PC-9 (cell line): ENCODE results near the gene HDAC7. TPM values are rescaled to one million over a fixed set of nuclear protein-coding genes. Genes with fewer than 3 reads are reported as not detected.

Experiments used
- BruUV-seq: library from RNA; stranded (reverse); fragments of 400-500 nt; replicated peaks from 2 replicates; lab custom pipeline; 2021; lab: Mats Ljungman, UMichigan
- CTCF ChIA-PET: fragments of 300-600 bp; sonication (Branson Sonifier 250); formaldehyde crosslinking; loops from one replicate; lab custom pipeline; 2022; ENCODE audit warnings: antibody characterized with exemption; lab: Charles Lee
- POLR2A ChIA-PET: fragments of 300-600 bp; sonication (Branson Sonifier 250); formaldehyde crosslinking; loops from one replicate; lab custom pipeline; 2022; ENCODE audit warnings: antibody characterized with exemption; ENCODE audit not compliant: unreplicated experiment; lab: Charles Lee
- DNase-seq, 2 experiments: peaks; one replicate each; pipeline versions ENCODE4 v3.0.0 to v3.0.0-alpha.2; 2015 to 2022; ENCODE audit warnings: mixed read lengths in 1 of 2
- H2AFZ ChIP-seq: fragments of 200-600 bp; sonication (generic); 2 replicates; pipeline ENCODE4 v1.8.1; 2017; ENCODE audit warnings: antibody characterized with exemption
- H3F3A ChIP-seq: fragments of 200-600 bp; sonication (generic); 2 replicates; pipeline ENCODE4 v1.8.1; 2017; ENCODE audit warnings: antibody characterized with exemption, mild to moderate bottlenecking, low read depth; ENCODE audit not compliant: insufficient read depth
- H3K27ac ChIP-seq: fragments of 200-600 bp; sonication (generic); 2 replicates; pipeline ENCODE4 v1.6.1; 2016; ENCODE audit warnings: mixed run types
- H3K27me3 ChIP-seq: fragments of 200-600 bp; sonication (generic); 2 replicates; pipeline ENCODE4 v1.6.1; 2016; ENCODE audit warnings: low read depth, mixed run types; ENCODE audit not compliant: insufficient read depth
- H3K36me3 ChIP-seq: fragments of 200-600 bp; sonication (generic); 2 replicates; pipeline ENCODE4 v1.6.1; 2016; ENCODE audit warnings: low read depth, mixed run types
- H3K4me1 ChIP-seq: fragments of 200-600 bp; sonication (generic); replicated peaks from 2 replicates; pipeline ENCODE4 v1.6.1; 2016; ENCODE audit warnings: mixed run types; ENCODE audit not compliant: insufficient read depth
- H3K4me2 ChIP-seq: fragments of 200-600 bp; sonication (generic); 2 replicates; pipeline ENCODE4 v1.6.1; 2017; ENCODE audit warnings: mixed run types
- H3K4me3 ChIP-seq: fragments of 200-600 bp; sonication (generic); 2 replicates; pipeline ENCODE4 v1.6.1; 2016; ENCODE audit warnings: mixed run types
- H3K79me2 ChIP-seq: fragments of 200-600 bp; sonication (generic); 2 replicates; pipeline ENCODE4 v1.6.1; 2017; ENCODE audit warnings: low read depth, mixed run types
- H3K9me2 ChIP-seq: fragments of 200-600 bp; sonication (generic); 2 replicates; pipeline ENCODE4 v1.8.1; 2017; ENCODE audit warnings: mild to moderate bottlenecking; ENCODE audit not compliant: insufficient read depth
- H3K9me3 ChIP-seq: fragments of 200-600 bp; sonication (generic); 2 replicates; pipeline ENCODE4 v1.8.1; 2016; ENCODE audit warnings: low read depth; ENCODE audit not compliant: insufficient read depth
- H4K20me1 ChIP-seq: fragments of 200-600 bp; sonication (generic); 2 replicates; pipeline ENCODE4 v1.8.1; 2017; ENCODE audit not compliant: insufficient read depth
- CTCF ChIP-seq: fragments of 200-600 bp; sonication (generic); conservative IDR thresholded peaks from 2 replicates; pipeline ENCODE4 v1.6.1; 2017; ENCODE audit warnings: mixed run types, antibody characterized with exemption, mild to moderate bottlenecking, moderate library complexity
- EZH2 ChIP-seq: fragments of 200-600 bp; sonication (generic); IDR thresholded peaks from 2 replicates; pipeline ENCODE4 v1.8.0; 2017; ENCODE audit warnings: antibody characterized with exemption, low read depth
- intact Hi-C: fragments of 100-400 bp; cut with micrococcal nuclease; formaldehyde crosslinking; loops from one replicate; pipeline ENCODE4 v1.10.0; 2022; ENCODE audit not compliant: unreplicated experiment
- total RNA-seq: library from RNA; stranded (reverse); gene quantifications from 2 replicates; pipeline ENCODE4 v1.2.3, GENCODE V29; 2021

The HDAC7 gene
- total RNA-seq, 1 experiment from 2014 or later, result 106 TPM

DNA sequence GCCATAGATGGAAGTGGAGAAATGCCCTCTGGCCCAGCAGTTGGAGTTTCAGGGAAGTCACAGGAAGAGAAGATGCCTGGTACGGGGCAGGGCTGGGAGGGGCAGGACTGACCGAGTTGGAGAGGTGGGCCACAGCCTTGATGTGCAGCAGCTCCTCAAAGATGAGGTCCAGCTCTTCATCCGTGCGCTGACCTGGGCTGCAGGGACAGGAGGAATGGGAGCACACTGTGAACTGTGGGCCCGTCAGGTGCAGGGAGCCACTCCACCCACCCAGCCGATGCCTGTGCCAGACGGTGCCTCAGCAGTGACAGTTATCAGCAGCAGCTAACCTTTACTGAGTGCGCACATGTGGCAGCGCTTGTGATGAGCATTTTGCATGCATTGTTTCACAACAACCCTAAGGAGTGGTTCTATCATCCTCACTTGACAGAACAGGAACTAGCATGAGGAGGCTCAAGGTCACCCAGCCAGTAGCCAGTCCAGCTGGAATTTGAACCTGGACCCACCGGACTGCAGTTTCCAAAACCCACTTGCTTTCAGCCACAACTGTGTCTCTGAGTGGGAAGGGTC lies 69.4 kb downstream of the HDAC7 start:
- Histone ChIP-seq H3K9me3 (no peaks in the 10 kb centered on the region), H4K20me1 (no peaks in the 10 kb centered on the region), H3K27me3 (no peaks in the 10 kb centered on the region), H3F3A (peaks cover 50% of the 10 kb centered on the region), H3K9me2 (no peaks in the 10 kb centered on the region), H3K4me3 (no peak overlapping the region), H3K27ac (no peak overlapping the region), H3K79me2 (0 out of 2 replicates have a peak, but pooled peaks cover under 1% of the 10 kb centered on the region), H3K4me1 (peaks cover 53% of the 10 kb centered on the region), H3K4me2 (no peak overlapping the region), H3K36me3 (no peaks in the 10 kb centered on the region), H2AFZ (no peak overlapping the region)
- POLR2A ChIA-PET, result no interaction called here
- intact Hi-C loops, result loop anchor here (5.0 kb wide), 1 partner anchor 1368 kb away; no protein-coding TSS in a partner anchor
- TF ChIP-seq CTCF, result no peak
- TF ChIP-seq EZH2, result no peak
- DNase-seq, result no peak
- no TSS peak for BruUV-seq
- CTCF ChIA-PET, result no interaction called here

GRCh38 chr12:47748899-47749298 lies 70.8 kb downstream of the HDAC7 start:
- ChIA-PET CTCF (no interaction called here), POLR2A (no interaction called here)
- DNase-seq, result no peak
- no peaks in the 10 kb centered on the region for H3K9me2 ChIP-seq
- H3K27me3 ChIP-seq, result no peaks in the 10 kb centered on the region
- H3F3A ChIP-seq, result peaks cover 36% of the 10 kb centered on the region
- no peaks in the 10 kb centered on the region for H3K9me3 ChIP-seq
- no peak overlapping the region for H3K4me2 ChIP-seq
- peaks cover 39% of the 10 kb centered on the region for H3K4me1 ChIP-seq
- intact Hi-C loops, result no loop called here
- TF ChIP-seq CTCF (no peak), EZH2 (no peak)
- H3K27ac ChIP-seq, result no peak overlapping the region
- H3K4me3 ChIP-seq, result no peak overlapping the region
- H3K79me2 ChIP-seq, result no peaks in the 10 kb centered on the region
- no peaks in the 10 kb centered on the region for H3K36me3 ChIP-seq
- no peak overlapping the region for H2AFZ ChIP-seq
- no peaks in the 10 kb centered on the region for H4K20me1 ChIP-seq
- BruUV-seq, result no TSS peak

- DNase-seq, result no peak
- Histone ChIP-seq H3K79me2 (no peaks in the 10 kb centered on the region), H4K20me1 (no peaks in the 10 kb centered on the region), H3K27me3 (no peaks in the 10 kb centered on the region), H3K4me1 (peaks cover 34% of the 10 kb centered on the region), H3F3A (peaks cover 32% of the 10 kb centered on the region), H3K9me2 (no peaks in the 10 kb centered on the region), H3K4me3 (no peak overlapping the region), H2AFZ (no peak overlapping the region), H3K36me3 (no peaks in the 10 kb centered on the region), H3K4me2 (no peak overlapping the region), H3K27ac (no peak overlapping the region), H3K9me3 (no peaks in the 10 kb centered on the region)
- POLR2A ChIA-PET, result no interaction called here
- TF ChIP-seq CTCF (no peak), EZH2 (no peak)
- intact Hi-C loops, result no loop called here
- no TSS peak for BruUV-seq
- CTCF ChIA-PET, result no interaction called here
Observed at GRCh38 chr12:47748507-47748828, 71.2 kb downstream of the HDAC7 start.
